ENCODE measurements around the gene MED6. TPM values are rescaled to one million over a fixed set of nuclear protein-coding genes. Genes with fewer than 3 reads are reported as not detected.

Gene MED6
- 10 to 100 TPM; 15.7 to 31.9 (median 21.4) TPM for polyA plus RNA-seq
- long read RNA-seq, donor 1, result 0 reads
- long read RNA-seq, donor 2, partial matches to known transcripts, result 0 of 3 reads
- long read RNA-seq, donor 2, other reads (novel, unspliced or antisense), result 0 of 3 reads
- long read RNA-seq, donor 3, partial matches to known transcripts, result 0 of 6 reads
- long read RNA-seq, donor 3, other reads (novel, unspliced or antisense), result 0 of 6 reads
- long read RNA-seq, donor 4, partial matches to known transcripts, result 0 of 1 reads
- long read RNA-seq, donor 4, other reads (novel, unspliced or antisense), result 0 of 1 reads
- long read RNA-seq, donor 5, partial matches to known transcripts, result 0 of 1 reads
- long read RNA-seq, donor 5, other reads (novel, unspliced or antisense), result 0 of 1 reads
- long read RNA-seq, donor 6, partial matches to known transcripts, result 0 of 4 reads
- long read RNA-seq, donor 6, other reads (novel, unspliced or antisense), result 0 of 4 reads
- long read RNA-seq, donor 7, result 0 reads
- long read RNA-seq, donor 8, partial matches to known transcripts, result 0 of 1 reads
- long read RNA-seq, donor 8, other reads (novel, unspliced or antisense), result 0 of 1 reads
- long read RNA-seq, donor 9, partial matches to known transcripts, result 0 of 1 reads
- long read RNA-seq, donor 9, other reads (novel, unspliced or antisense), result 0 of 1 reads
- long read RNA-seq, donor 10, partial matches to known transcripts, result 0 of 7 reads
- long read RNA-seq, donor 10, other reads (novel, unspliced or antisense), result 0 of 7 reads

- 1% methylated on average over 39 to 43 of the region's 43 CpGs for WGBS, 3 donors
- Histone ChIP-seq H3K36me3 (ENCODE audit: control insufficient read depth in 3 of 3, insufficient read depth in 2 of 3, low read depth in 1 of 3, low read length in 3 of 3) (peaks cover 0 to 8% (median 4%) of the 10 kb centered on the region in 3 donors), H3K4me1 (ENCODE audit: control insufficient read depth in 3 of 3, insufficient read depth in 2 of 3, low read depth in 1 of 3, low read length in 2 of 3) (peaks cover 0 to 9% (median 3%) of the 10 kb centered on the region in 3 donors), H3K9me3 (ENCODE audit: control insufficient read depth in 2 of 2, insufficient read depth in 1 of 2, low read depth in 1 of 2, low read length in 1 of 2) (no peaks in the 10 kb centered on the region), H3K27ac (ENCODE audit: low read depth in 1 of 3, low read length in 2 of 3) (peak within 1 kb of the TSS; percentile 30 to 95 (median 53)), H3K27me3 (ENCODE audit: control insufficient read depth in 3 of 3, insufficient read depth in 3 of 3, low read length in 3 of 3) (peaks cover 0 to 3% (median 0%) of the 10 kb centered on the region in 3 donors), H3K4me3 (ENCODE audit: low read depth in 1 of 3, low read length in 3 of 3) (peak within 1 kb of the TSS; percentile 61 to 99 (median 92))
- peak; percentile 95 to 96 for DNase-seq
- no peak for FAIRE-seq
Observed at GRCh38 chr14:70600382-70601157, at the start of gene MED6. TSS of gene MED6 (minus strand) at chr14:70600655. CDS start at chr14:70600637, 18 bp downstream.

GRCh38 chr14:70649803-70650202, 49.3 kb upstream of the MED6 start:
- Histone ChIP-seq H3K27me3 (ENCODE audit: control insufficient read depth in 3 of 3, insufficient read depth in 3 of 3, low read length in 3 of 3) (peaks cover 0 to 5% (median 0%) of the 10 kb centered on the region in 3 donors), H3K27ac (ENCODE audit: low read depth in 1 of 3, low read length in 2 of 3) (no peak overlapping the region), H3K4me3 (ENCODE audit: low read depth in 1 of 3, low read length in 3 of 3) (no peak overlapping the region), H3K4me1 (ENCODE audit: control insufficient read depth in 3 of 3, insufficient read depth in 2 of 3, low read depth in 1 of 3, low read length in 2 of 3) (peaks cover 0 to 6% (median 0%) of the 10 kb centered on the region in 3 donors), H3K36me3 (ENCODE audit: control insufficient read depth in 3 of 3, insufficient read depth in 2 of 3, low read depth in 1 of 3, low read length in 3 of 3) (no peaks in the 10 kb centered on the region), H3K9me3 (ENCODE audit: control insufficient read depth in 2 of 2, insufficient read depth in 1 of 2, low read depth in 1 of 2, low read length in 1 of 2) (no peaks in the 10 kb centered on the region)
- WGBS, 3 donors, result 93% methylated on average over 4 of the region's 4 CpGs
- FAIRE-seq, result no peak
- no peak for DNase-seq

- Histone ChIP-seq H3K27me3 (ENCODE audit: control insufficient read depth in 3 of 3, insufficient read depth in 3 of 3, low read length in 3 of 3) (peaks cover 0 to 9% (median 0%) of the 10 kb centered on the region in 3 donors), H3K4me1 (ENCODE audit: control insufficient read depth in 3 of 3, insufficient read depth in 2 of 3, low read depth in 1 of 3, low read length in 2 of 3) (peaks cover 0 to 3% (median 0%) of the 10 kb centered on the region in 3 donors), H3K4me3 (ENCODE audit: low read depth in 1 of 3, low read length in 3 of 3) (no peak overlapping the region), H3K27ac (ENCODE audit: low read depth in 1 of 3, low read length in 2 of 3) (no peak overlapping the region), H3K9me3 (ENCODE audit: control insufficient read depth in 2 of 2, insufficient read depth in 1 of 2, low read depth in 1 of 2, low read length in 1 of 2) (no peaks in the 10 kb centered on the region), H3K36me3 (ENCODE audit: control insufficient read depth in 3 of 3, insufficient read depth in 2 of 3, low read depth in 1 of 3, low read length in 3 of 3) (no peaks in the 10 kb centered on the region)
- FAIRE-seq (no peak), DNase-seq (no peak)
Observed at GRCh38 chr14:70648346-70648745, 47.9 kb upstream of the MED6 start.

- H3K4me3 ChIP-seq (ENCODE audit: low read depth in 1 of 3, low read length in 3 of 3), result no peak overlapping the region
- WGBS, 3 donors, result 69 to 83% (median 77%) methylated on average over 2 of the region's 2 CpGs
Observed at GRCh38 chr14:70646705-70647104, 46.2 kb upstream of the MED6 start.

GRCh38 chr14:70645892-70646291, 45.4 kb upstream of the MED6 start:
- Histone ChIP-seq H3K9me3 (ENCODE audit: control insufficient read depth in 2 of 2, insufficient read depth in 1 of 2, low read depth in 1 of 2, low read length in 1 of 2) (no peaks in the 10 kb centered on the region), H3K36me3 (ENCODE audit: control insufficient read depth in 3 of 3, insufficient read depth in 2 of 3, low read depth in 1 of 3, low read length in 3 of 3) (no peaks in the 10 kb centered on the region), H3K4me3 (ENCODE audit: low read depth in 1 of 3, low read length in 3 of 3) (no peak overlapping the region), H3K27ac (ENCODE audit: low read depth in 1 of 3, low read length in 2 of 3) (no peak overlapping the region), H3K4me1 (ENCODE audit: control insufficient read depth in 3 of 3, insufficient read depth in 2 of 3, low read depth in 1 of 3, low read length in 2 of 3) (peaks cover 0 to 3% (median 0%) of the 10 kb centered on the region in 3 donors), H3K27me3 (ENCODE audit: control insufficient read depth in 3 of 3, insufficient read depth in 3 of 3, low read length in 3 of 3) (peaks cover 0 to 22% (median 0%) of the 10 kb centered on the region in 3 donors)
- 89 to 97% (median 92%) methylated on average over 6 of the region's 6 CpGs for WGBS, 3 donors
- FAIRE-seq (no peak), DNase-seq (no peak)

More at GRCh38 chr14:70646705-70647104, 46.2 kb upstream of the MED6 start:
- Histone ChIP-seq H3K36me3 (ENCODE audit: control insufficient read depth in 3 of 3, insufficient read depth in 2 of 3, low read depth in 1 of 3, low read length in 3 of 3) (no peaks in the 10 kb centered on the region), H3K9me3 (ENCODE audit: control insufficient read depth in 2 of 2, insufficient read depth in 1 of 2, low read depth in 1 of 2, low read length in 1 of 2) (no peaks in the 10 kb centered on the region), H3K27ac (ENCODE audit: low read depth in 1 of 3, low read length in 2 of 3) (no peak overlapping the region), H3K27me3 (ENCODE audit: control insufficient read depth in 3 of 3, insufficient read depth in 3 of 3, low read length in 3 of 3) (peaks cover 0 to 18% (median 0%) of the 10 kb centered on the region in 3 donors), H3K4me1 (ENCODE audit: control insufficient read depth in 3 of 3, insufficient read depth in 2 of 3, low read depth in 1 of 3, low read length in 2 of 3) (peaks cover 0 to 3% (median 0%) of the 10 kb centered on the region in 3 donors)
- FAIRE-seq (no peak), DNase-seq (no peak)

GRCh38 chr14:70643967-70644366, 43.5 kb upstream of the MED6 start:
- peaks cover 0 to 3% (median 0%) of the 10 kb centered on the region in 3 donors for H3K4me1 ChIP-seq (ENCODE audit: control insufficient read depth in 3 of 3, insufficient read depth in 2 of 3, low read depth in 1 of 3, low read length in 2 of 3)
- no peak for DNase-seq
- H3K36me3 ChIP-seq (ENCODE audit: control insufficient read depth in 3 of 3, insufficient read depth in 2 of 3, low read depth in 1 of 3, low read length in 3 of 3), result no peaks in the 10 kb centered on the region
- FAIRE-seq, result no peak
- H3K4me3 ChIP-seq (ENCODE audit: low read depth in 1 of 3, low read length in 3 of 3), result no peak overlapping the region
- H3K27me3 ChIP-seq (ENCODE audit: control insufficient read depth in 3 of 3, insufficient read depth in 3 of 3, low read length in 3 of 3), result peaks cover 0 to 34% (median 0%) of the 10 kb centered on the region in 3 donors
- 78 to 81% (median 80%) methylated on average over 5 of the region's 5 CpGs for WGBS, 3 donors
- no peak overlapping the region for H3K27ac ChIP-seq (ENCODE audit: low read depth in 1 of 3, low read length in 2 of 3)
- H3K9me3 ChIP-seq (ENCODE audit: control insufficient read depth in 2 of 2, insufficient read depth in 1 of 2, low read depth in 1 of 2, low read length in 1 of 2), result no peaks in the 10 kb centered on the region

- Histone ChIP-seq H3K36me3 (ENCODE audit: control insufficient read depth in 3 of 3, insufficient read depth in 2 of 3, low read depth in 1 of 3, low read length in 3 of 3) (no peaks in the 10 kb centered on the region), H3K4me3 (ENCODE audit: low read depth in 1 of 3, low read length in 3 of 3) (peak overlapping the region; percentile 36 to 90 (median 76)), H3K27me3 (ENCODE audit: control insufficient read depth in 3 of 3, insufficient read depth in 3 of 3, low read length in 3 of 3) (peaks cover 0 to 34% (median 0%) of the 10 kb centered on the region in 3 donors), H3K9me3 (ENCODE audit: control insufficient read depth in 2 of 2, insufficient read depth in 1 of 2, low read depth in 1 of 2, low read length in 1 of 2) (no peaks in the 10 kb centered on the region), H3K4me1 (ENCODE audit: control insufficient read depth in 3 of 3, insufficient read depth in 2 of 3, low read depth in 1 of 3, low read length in 2 of 3) (peaks cover 0 to 3% (median 0%) of the 10 kb centered on the region in 3 donors), H3K27ac (ENCODE audit: low read depth in 1 of 3, low read length in 2 of 3) (peak overlapping the region in 1 of 3 donors; percentile 59)
- FAIRE-seq (no peak), DNase-seq (peak in 1 of 2 donors; percentile 53)
- 4 to 6% (median 6%) methylated on average over 43 to 51 of the region's 51 CpGs for WGBS, 3 donors
Observed at GRCh38 chr14:70642303-70643235, 42.1 kb upstream of the MED6 start.
